NCI-H82 (cell line): ENCODE measurements around the gene OSBPL9.

Source experiments
- DNase-seq: peaks from one replicate; lab custom pipeline; 2025; lab: John Stamatoyannopoulos, UW

The OSBPL9 gene

DNA sequence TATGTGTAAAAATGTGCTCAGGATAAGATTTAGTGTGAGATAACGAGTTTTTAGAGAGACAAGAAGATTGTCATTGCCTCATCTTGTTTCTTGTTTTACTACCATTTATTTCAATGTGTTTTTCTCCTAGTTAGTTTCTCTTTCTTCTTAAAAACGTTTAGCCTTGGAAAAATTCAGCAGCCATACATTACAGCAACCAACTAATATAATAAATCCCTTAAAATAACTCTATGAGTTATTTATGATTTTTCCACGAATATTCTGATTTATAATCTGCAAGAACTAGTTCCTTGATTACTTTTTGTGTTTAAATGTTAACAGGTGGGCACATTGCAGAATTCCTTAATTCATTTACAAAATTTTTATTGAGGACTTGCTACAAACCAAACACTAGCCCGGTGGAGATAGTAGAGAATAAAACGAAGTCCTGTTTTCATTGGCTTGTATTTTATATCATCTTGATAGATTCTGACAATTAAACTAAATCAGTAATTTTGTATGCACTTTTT, 118.9 kb downstream of the OSBPL9 start:
- no peak for DNase-seq

DNA sequence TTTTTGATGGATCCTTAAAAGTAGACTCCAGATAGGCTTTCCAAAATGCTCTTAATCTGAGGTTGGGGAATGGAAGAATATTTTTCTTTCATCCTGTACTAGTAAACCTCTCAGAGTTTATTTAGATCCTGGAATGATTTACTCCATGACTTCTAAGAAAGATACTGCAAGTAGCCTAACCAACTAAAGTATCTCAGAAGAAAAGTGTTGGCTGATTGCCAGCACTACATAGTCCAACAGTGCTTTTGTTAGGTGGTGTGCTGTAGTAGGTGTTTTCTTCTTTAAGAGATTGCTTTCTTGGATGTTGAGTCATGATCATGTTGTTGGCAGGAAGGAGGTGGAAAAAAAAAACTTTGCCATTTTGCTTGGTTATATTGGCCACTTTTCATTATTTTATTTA, 119.8 kb downstream of the OSBPL9 start:
- DNase-seq = peak; percentile 61

DNA sequence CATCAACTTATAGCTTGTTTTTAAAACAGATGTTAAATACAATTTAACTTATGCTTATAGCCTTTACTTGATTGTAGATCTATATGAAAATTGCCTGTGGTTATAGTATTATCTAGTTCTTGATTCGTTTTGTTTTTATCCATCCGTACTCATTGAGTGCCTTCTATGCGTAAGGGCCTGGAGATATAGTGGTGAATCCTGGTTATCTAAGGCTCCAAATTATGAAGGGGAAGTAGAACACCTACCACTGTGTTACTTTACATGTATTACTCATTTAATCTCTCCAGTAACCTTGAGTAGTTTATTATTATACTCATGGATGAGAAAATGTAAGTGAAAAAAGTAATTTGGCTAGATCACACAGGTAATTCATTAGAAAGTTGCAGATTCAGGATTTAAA, 121.8 kb downstream of the OSBPL9 start:
- no peak for DNase-seq

DNA sequence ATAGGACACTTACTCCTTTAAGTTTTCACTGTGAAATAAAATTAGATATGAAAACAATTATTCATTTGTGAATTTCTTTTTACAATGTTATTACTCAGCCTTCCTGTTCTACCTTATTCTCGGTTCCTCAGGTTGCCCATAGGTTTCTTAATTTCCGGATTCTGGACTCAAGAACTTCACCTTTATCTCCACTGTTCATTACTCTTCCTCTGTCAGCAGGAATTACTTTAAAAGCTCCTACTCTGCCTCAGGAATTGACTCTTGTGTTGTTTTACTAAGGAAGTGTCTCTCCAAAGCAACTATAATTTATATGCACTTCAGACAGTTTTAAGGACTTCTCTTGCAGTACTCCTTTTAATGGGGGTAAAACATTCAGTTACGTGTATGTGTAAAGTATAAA, 123.8 kb downstream of the OSBPL9 start:
- DNase-seq = no peak

GRCh38 chr1:51741121-51741681, 124.3 kb downstream of the OSBPL9 start:
- no peak for DNase-seq

DNA sequence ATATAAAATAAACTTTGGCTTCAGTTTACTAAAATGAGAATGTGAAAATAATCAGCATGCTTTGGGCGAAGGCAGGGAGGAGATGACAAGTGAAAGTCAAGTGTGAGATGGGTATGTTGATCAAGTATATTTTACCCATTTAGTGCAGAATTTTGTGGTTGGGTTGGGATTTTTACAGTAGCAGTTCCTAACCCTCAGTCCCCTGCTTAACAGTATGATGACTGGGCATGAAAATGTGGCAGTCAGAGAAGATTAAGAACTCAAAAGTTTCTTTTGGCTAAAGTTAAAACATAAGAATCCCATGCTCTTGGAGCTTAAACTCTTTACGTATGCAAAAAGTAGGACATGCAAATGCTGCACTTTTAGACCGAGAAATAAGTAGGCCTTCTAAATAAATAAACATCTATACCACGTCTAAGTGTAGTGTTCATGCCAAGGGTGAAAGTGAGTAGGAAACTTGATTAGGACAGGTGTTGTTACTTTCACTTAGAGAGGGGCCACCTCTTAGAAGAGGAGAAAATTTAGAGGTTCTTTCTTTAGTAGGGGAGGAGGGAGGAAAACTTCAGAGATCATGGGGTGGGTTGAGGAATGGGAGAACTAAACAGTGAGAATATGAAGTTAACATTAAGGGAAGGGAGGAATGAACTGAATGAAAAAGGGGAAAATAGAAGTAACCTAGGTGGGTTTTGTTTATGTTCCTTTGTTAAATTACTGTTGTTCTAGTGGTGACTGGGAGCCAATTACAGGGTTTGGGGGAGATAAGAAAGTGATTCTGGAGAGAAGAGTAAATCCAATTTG, 127.8 kb downstream of the OSBPL9 start:
- DNase-seq = peak; percentile 84

DNA sequence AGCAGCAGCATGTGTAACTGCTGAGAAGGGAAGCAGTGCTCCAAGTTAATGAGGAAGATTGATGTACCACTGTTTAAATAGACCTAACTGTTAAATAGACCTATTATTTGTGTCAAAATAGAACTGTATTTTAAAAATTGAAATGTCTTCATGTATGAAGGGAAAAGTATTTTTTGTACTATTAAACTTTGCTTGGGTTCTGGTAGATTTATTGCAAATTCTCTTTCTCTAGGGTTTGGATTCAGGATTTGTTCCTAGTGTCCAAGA, 128.3 kb downstream of the OSBPL9 start:
- DNase-seq = no peak

DNA sequence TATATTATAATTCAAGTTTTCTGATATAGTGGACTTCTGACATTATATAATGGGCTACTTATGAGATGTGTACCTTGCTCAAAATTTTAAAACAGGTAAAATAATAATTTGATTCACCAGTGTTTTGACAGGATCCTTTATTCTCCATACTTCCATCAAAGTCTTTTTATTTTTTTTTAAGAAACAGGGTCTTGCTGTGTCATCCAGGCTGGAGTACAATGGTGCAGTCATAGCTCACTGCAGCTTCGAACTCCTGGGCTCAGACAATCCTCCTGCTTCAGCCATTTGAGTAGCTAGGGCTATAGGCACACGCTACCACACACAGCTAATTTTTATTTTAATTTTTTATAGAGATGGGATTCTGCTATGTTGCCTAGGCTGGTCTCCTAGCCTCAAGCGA, 132.3 kb downstream of the OSBPL9 start:
- DNase-seq = no peak

- no peak for DNase-seq
These were observed 133.3 kb downstream of the OSBPL9 start for GRCh38 chr1:51750218-51750617.

- DNase-seq = no peak
These were observed 133.8 kb downstream of the OSBPL9 start for GRCh38 chr1:51750729-51751128.

- peak; percentile 21 for DNase-seq
These were observed 135.4 kb downstream of the OSBPL9 start for GRCh38 chr1:51752073-51752948.

- no peak for DNase-seq
These were observed 137.1 kb downstream of the OSBPL9 start for GRCh38 chr1:51753969-51754368.

DNA sequence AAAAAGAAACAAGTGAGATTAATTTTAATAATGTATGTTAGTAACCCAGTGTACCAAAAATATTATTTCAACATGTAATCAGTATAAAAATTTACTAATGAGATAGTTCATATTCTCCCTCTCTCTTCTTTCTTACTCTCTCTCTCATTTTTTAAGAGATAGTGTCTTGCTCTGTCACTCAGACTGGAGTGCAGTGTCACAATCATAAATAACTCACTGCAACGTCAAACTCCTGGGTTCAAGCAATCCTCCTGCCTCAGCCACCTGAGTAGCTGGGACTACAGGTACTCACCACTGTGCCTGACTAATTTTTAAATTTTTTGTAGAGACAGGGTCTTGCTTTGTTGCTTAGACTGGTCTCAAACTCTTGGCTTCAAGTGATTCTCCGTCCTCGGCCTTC, 137.8 kb downstream of the OSBPL9 start:
- DNase-seq = no peak

DNA sequence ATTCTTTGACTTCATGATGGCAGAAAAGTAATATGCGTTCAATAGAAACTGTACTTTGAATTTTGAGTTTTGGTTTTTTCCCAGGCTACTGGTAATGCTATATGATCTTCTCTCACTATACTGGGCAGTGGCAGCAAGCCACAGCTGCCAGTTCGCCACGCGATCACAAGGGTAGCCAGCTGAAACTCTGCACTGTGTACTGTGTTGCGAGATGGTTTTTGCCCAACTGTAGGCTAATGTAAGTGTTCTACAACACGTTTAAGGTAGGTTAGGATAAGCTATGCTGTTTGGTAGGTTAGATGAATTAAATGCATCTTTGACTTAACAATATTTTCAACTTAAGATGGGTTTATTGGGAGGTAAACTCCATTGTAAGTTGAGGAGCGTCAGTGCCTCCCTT, 138.5 kb downstream of the OSBPL9 start:
- no peak for DNase-seq

GRCh38 chr1:51756290-51756689, 139.4 kb downstream of the OSBPL9 start:
- DNase-seq = no peak

DNA sequence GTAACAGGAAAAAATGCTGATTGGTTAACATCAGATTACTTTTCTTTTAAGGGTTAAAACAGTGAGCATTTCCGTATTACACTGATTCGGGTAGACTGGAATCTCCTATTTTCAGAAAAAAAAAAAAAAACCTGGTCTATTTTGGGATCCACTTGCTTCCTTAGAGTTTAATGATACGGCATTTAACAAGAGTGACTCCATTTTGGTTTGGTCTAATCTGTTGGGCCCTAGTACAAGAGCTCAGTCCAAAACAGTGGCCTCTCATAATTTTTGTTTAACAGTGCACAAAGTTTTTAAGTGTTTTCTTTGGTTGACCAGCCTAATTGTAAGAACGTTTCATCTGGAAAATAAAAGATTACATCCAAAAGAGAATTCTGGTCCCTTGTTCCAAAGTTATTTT, 141.4 kb downstream of the OSBPL9 start:
- DNase-seq = no peak

DNA sequence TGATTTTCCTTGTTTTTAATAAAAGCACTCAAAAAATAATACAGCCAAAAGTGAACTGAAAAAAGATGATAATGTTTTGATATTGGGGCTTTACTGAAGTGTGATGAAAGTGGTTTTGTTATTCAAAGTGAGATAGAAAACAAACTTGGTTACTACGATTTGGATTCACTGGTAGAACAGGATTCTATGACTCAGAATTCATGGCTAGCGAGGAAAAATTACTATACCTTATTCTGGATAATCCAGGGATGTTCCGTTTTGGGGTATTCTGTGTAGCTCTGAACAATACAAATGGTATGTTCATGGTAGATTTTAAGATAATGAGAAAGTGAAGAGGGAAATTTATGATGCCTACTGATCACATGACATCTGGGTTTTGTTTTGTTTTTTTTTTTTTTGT, 144.0 kb downstream of the OSBPL9 start:
- DNase-seq = no peak

- DNase-seq = no peak
These were observed 144.5 kb downstream of the OSBPL9 start for GRCh38 chr1:51761351-51761750.

GRCh38 chr1:51768971-51769588, 152.2 kb downstream of the OSBPL9 start:
- DNase-seq = peak; percentile 74

DNA sequence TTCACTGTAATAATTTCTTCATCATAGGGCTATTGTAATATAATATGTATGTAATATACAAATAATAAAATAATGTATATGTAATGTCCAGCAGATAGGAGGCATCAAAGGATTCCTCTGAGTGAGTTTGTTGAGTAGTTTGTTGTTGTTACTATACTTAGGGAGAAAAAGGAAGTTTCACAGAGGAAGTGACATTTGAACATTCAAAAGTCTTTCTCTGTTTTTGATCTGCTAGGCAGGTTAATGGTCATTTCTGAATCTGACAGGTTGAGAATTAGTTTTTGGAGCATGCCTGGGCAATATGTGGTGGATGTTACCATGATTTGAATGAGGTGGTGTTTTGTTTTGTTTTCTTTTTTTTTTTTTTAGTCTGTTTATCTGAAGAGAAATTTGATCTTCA, 159.5 kb downstream of the OSBPL9 start:
- DNase-seq = no peak

DNA sequence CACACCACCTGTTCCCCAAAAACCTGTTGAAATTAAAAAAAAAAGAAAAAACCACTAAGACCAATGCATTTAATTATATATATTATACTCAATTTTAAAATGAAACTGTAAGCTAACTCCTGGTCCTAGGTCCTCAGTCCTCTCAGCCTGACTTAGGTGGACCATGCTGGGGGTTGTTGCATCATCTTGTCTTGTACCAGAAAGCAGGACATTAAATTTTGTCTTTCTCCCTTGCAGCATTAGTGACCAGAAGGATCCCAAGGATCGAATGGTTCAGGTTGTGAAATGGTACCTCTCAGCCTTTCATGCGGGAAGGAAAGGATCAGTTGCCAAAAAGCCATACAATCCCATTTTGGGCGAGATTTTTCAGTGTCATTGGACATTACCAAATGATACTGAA, 164.0 kb downstream of the OSBPL9 start:
- no peak for DNase-seq

- peak; percentile 37 for DNase-seq
These were observed 168.1 kb downstream of the OSBPL9 start for GRCh38 chr1:51784997-51785421.

- no peak for DNase-seq
These were observed 172.0 kb downstream of the OSBPL9 start for GRCh38 chr1:51788938-51789337.
